Heart left ventricle (tissue), 13 donors: ENCODE results near the gene GSDME.

Experiments used
- CTCF ChIP-seq, 12 donors: fragments of 200-600 bp; sonication (generic) in 4 of 12; IDR thresholded peaks; one replicate each; pipeline versions ENCODE4 v1.5.0 to v1.8.0; 2018 to 2022; ENCODE audit warnings: antibody characterized with exemption in 12 of 12, mild to moderate bottlenecking in 5 of 12
- POLR2A ChIP-seq, 2 donors: fragments of 450-650 bp; IDR thresholded peaks; one replicate each; pipeline ENCODE4 v1.6.1; 2017; ENCODE audit warnings: antibody characterized with exemption in 2 of 2, mild to moderate bottlenecking in 2 of 2, moderate library complexity in 2 of 2
- donor health status: ischemic (EF 13 %, LVEDD 7.1; RV severe dilation, severe dysfunction).
- donor health status: DM: no; HTN: yes; CAD: no.
- donor health status: DM: no; HTN: no; CAD: no.
- donor health status: ischemic (EF 25% LVEDD 6.9; RV normal size, moderate dysfunction).
- donor health status: ischemic (EF 25% LVEDD 5.7; RV mildly dilated, moderate dysfunction).
- donor health status: ischemic (EF 35%, LVEDD 5.7; RV mildly dilated, moderate dysfunction).
- donor health status: nonischemic (EF 11% LVEDD 7.7; RV severe dilation, severe dysfunction).
- donor health status: DM: yes; HTN: yes; CAD: no.
- donor health status: PGD.
- donor health status: ischemic (EF 29% LVEDD 5.4; RV normal size, mild dysfunction).
- donor health status: nonischemic (EF 23%, LVEDD 6.1; RV moderate dilation, normal function).

- TF ChIP-seq CTCF (IDR thresholded peaks at IDR 0.05): no peak
- no peak for TF ChIP-seq POLR2A (IDR thresholded peaks at IDR 0.05)
Measured at GRCh38 chr7:24685708-24686107, 71.6 kb downstream of the GSDME start.
